ENCODE data around the gene ZPLD1.

Gene ZPLD1

GRCh38 chr3:102470066-102470465 is 35.3 kb downstream of the ZPLD1 start:
- no peak for DNase-seq

GRCh38 chr3:102471001-102471400 is 36.2 kb downstream of the ZPLD1 start:
- no peak for DNase-seq

GRCh38 chr3:102471491-102471890 is 36.7 kb downstream of the ZPLD1 start:
- DNase-seq, result no peak

- DNase-seq, result no peak
Measured at GRCh38 chr3:102473648-102474047, 38.8 kb downstream of the ZPLD1 start.

- no peak for DNase-seq
Measured at GRCh38 chr3:102474207-102474606, 39.4 kb downstream of the ZPLD1 start.

GRCh38 chr3:102476198-102476597 is 41.4 kb downstream of the ZPLD1 start:
- DNase-seq, result no peak

- no peak for DNase-seq
Measured at GRCh38 chr3:102478160-102478559, 43.3 kb downstream of the ZPLD1 start.

DNA sequence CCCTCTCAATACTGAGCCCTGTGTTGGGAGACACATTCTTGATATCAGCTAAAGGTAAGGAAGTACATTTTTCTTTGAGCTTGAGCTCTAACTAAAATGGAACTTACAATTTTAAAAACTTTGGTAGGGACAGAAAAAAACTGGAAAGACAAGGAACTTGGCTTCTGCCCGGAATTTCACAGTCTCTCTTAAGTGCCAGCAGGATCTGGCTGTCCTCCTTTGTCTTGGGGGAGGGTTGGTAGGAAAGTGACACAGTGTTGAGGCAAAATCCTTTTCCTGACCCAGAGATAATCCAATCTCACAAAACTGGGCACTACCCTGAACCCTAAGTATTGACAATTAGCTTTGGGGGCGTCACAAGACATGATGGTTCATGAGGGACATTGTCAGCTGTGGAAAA is 45.3 kb downstream of the ZPLD1 start:
- DNase-seq, result no peak

DNA sequence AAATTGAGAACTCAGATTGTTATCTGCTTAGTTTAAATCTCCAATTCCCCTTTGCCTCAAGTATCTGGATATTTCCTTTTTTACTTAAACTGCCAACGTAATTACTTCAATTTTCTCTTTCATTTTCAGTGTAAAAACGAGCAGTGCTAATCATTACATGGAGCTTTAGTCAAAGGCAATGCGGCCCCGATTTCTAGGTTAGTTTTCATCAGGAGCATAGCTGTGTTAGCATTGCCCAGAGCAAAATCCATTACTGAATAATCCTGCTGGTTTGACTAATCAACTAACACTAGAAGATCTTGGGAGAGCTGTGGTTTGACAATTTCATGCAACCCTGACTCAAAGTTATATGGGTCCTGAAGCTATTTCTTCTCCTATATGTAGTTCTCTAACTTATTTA is 46.2 kb downstream of the ZPLD1 start:
- DNase-seq, result no peak

DNA sequence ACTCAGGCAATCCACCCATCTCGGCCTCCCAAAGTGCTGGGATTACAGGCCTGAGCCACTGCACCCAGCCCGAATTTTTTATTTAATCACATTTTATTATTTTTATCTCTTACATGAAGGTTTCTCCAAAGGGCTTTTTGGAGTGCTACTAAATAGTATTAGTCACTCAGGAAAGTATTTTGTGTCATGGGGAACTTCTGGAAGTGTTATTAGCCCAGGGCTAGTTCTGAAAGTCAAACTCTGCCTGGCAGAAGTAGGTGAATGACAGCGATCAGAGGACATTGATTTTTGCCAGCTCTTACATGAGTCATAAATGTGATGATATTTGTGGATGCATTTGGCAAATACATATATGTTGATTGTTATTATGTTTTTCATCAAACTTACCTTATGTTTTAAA is 48.7 kb downstream of the ZPLD1 start:
- no peak for DNase-seq

GRCh38 chr3:102484363-102484762 is 49.5 kb downstream of the ZPLD1 start:
- no peak for DNase-seq

GRCh38 chr3:102485701-102486100 is 50.9 kb downstream of the ZPLD1 start:
- DNase-seq, result no peak

- no peak for DNase-seq
Measured at GRCh38 chr3:102488331-102488730, 53.5 kb downstream of the ZPLD1 start.

DNA sequence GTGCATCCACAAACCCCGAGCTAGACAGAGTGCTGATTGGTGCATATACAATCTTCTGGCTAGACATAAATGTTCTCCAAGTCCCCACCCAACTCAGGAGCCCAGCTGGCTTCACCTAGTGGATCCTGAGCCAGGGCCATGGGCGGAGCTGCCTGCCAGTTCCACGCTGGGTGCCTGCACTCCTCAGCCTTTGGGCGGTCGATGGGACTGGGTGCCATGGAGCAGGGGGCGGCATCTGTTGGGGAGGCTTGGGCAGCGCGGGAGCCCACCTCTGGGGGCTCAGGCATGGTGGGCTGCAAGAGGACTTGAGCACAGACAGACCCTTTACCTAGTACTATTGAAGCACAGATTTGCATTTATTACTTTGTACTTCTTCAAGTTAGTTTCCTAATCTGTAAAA is 57.5 kb downstream of the ZPLD1 start:
- no peak for DNase-seq

DNA sequence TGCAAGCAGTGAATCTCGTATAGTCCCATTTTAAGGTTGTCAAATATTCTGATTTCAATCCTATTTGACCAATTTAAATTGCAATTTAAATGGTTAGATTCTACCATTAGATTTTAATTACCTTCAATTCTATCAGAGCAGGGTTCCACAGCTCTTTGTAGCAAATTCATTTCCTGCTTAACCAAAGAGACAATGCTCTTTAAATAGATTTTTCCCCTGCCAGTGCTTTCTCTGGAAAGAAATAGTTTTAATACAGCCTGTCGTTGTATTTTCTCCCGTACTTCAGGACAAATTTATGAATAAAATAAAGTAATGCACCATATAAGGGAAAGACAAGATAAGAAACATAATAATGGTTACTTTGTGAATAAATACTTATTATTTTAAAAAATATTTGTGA is 62.8 kb downstream of the ZPLD1 start:
- no peak for DNase-seq

GRCh38 chr3:102505542-102505941 is 70.7 kb downstream of the ZPLD1 start:
- DNase-seq, result no peak

DNA sequence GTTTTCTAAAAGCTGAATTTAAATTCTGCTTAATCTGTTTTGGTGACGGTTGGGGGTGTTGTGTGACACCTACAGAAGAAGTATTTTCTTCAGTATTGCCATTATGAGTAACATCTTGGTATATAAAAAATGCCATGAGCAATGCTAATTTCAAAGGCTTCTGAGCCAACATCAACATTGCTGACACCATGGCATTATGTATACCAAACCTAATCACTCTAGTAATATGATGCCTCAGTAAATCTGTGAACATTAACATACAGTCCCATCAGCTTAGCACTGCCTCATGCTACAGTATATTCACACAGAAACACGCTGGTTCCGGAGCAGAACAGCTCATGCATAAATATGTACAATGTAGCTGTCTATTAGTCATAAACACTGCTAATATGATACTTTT is 75.8 kb downstream of the ZPLD1 start:
- no peak for DNase-seq

GRCh38 chr3:102511168-102511567 is 76.4 kb downstream of the ZPLD1 start:
- DNase-seq, result no peak

DNA sequence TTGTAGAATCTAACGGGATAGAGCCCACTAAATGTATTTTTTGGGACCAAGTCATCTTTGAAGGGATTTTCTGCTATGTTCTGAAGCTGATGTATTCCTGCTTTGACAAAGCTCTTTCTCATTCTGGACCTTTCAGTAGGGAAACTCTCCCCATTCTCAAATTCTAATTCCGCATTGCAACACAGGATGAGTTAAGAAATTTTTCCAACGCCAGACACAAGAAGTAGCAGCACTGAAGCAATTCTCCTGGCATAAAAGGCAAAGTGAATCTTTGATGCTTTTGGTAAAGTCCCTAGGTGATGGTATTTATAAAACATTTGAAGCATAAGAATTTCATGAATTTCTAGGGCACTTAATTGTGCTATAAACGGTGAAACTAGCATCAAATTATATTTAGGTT is 76.8 kb downstream of the ZPLD1 start:
- no peak for DNase-seq

DNA sequence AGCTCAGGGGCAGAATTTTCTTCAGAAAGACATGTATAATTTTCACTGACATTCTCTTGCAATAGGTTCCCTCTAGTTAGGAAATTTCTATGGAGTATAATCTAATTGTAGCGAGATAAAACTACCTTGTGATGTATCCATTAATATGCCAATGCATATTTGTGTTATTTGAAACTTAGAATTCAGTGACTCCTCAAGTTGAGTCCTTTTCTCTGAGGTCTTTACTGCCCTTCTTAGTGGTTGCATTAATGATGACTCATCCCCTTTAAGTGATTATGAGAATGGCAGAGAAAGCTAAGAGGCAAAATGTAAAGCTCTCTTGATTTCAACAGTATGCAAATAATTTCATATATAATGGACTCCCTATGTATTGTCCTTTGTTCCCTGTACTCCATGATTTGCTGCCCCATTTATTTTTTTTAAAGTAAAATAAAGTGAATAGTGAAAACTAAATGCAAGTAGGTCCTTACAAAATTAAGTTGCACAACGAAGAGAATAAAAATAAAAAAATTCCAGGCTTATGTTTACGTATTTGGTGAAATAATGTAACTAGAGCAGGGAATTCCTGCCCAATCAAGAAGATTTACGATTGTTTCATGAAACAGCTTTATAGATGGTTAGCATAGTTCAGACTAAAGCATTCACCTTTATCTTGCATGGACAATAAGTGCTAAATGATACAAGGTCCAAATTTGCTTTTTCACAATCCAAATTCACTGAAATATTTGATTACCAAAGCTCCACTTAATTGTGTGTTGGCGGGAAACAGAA is 78.1 kb downstream of the ZPLD1 start:
- DNase-seq, result no peak

DNA sequence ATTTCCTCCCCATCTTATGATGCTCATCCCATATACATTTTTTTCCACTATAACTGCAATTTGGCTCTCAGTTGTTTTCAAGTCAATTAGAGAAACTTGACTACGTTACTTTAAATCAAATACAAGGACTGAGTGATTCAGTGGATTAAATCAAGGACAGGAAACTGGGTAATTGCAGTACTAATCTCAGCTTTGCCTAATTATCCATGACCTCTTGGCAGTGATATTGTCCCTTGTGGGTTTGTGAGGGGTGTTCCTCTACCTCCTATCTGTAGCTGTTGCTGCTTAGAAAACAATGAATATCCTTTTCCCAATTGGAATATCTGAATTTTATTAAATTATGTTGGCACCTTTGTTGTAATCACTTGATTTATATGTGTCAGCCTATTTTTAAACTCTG is 79.4 kb downstream of the ZPLD1 start:
- no peak for DNase-seq

DNA sequence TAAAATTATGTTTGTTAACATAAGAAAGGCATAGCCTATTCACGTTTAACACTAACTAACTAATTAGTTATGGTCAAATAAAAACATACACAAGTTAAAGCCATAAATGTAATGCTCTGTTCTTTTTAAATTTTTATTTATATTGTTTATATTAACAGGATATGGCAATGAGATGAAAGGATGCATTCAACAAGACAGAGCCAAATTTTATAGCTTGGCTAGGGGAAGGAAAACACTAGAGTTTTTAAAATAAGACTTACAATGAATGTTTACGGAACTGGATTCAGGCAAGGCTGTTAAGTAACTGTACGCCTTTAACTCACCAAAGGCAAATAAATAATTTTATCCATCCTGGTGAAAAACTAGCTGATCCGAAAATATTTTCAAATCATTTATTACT is 86.4 kb downstream of the ZPLD1 start:
- no peak for DNase-seq

DNA sequence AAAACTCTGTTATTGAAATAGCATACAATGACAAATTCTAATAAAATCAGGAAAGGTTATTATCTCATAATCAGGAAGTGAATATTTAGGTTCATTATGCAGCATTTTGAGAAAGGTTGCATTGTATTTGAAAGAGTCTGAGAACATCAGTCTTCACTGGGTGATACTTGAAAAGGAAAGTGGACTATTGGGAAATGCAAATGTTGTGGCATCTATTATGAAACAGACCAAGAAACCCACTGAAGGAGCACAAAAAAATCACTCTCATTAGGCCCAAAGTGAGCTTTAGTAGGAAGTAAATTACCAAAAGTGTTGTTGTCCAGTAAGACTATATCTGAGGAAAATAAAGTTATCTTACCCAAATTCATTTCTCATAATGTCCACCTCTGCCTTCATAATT is 90.8 kb downstream of the ZPLD1 start:
- DNase-seq, result no peak

DNA sequence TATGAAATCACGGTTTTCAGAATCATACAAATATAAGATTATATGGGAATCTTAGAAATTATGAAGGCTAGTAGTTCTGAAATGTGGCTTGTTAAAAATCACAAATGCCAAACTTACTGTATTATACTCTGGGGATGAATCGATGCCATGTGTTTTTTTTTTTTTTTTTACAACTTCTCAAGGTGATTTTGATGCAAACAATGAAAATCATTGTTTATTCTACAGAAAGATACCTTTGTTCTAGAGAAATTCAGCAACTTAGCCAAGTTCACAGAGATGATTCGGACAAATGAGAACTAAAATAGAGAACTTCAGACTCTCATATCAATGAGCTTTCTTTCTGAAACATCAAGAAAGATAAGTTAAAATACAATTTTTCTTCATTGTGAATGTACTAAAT is 92.0 kb downstream of the ZPLD1 start:
- DNase-seq, result no peak

DNA sequence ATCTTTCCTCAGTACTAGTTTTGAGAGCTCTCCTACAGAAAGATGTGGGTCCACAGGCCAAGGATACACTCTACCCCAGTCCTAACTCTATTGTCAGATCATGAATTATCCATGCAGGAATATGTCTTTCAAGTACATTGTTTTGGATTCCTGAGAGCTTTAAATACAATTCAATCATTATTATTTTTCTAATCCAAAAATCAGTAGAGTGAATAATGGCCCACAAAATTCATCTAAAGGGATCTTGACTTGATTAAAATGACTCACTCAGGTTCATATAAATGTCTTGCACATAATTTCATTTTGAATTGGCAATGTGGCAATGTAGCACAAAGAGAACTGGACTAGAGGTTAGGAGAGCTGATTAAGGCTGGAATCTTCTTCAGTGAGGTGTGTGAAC is 93.9 kb downstream of the ZPLD1 start:
- no peak for DNase-seq
